ENCODE results near the gene DMRTA1.
"Not testable (repeated sequence)": the region's sequence is repeated elsewhere in the genome, so short reads cannot be mapped to it uniquely, and the experiment has no call there.

DNA sequence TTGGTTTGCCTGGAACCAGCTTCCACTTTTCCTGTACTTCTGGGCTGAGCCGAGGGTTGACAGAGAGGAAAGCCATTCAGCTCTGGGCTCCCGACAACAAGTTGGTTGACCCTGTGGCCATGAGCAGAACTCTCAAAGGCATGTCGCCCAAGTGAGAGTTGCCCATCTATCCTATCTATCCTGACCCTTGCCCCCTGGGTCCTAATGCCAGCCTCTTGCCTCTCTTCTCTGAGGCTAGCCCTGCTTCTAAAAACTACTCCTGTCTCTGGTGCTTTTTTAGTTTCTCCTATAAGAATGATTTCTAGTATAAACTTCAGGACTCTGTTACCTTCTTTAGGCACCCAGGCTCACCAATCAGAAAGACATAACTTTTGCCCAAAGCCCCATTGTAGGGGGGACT is 11.4 kb upstream of the DMRTA1 start:
- TF ChIP-seq CTCF, POLR2AphosphoS5 (IDR thresholded peaks at IDR 0.05): not testable (repeated sequence)

Measured in transverse colon (tissue), 4 donors.